Measurements from ENCODE around the gene TBC1D4.
"Not testable (repeated sequence)": the region's sequence is repeated elsewhere in the genome, so short reads cannot be mapped to it uniquely, and the experiment has no call there.

TBC1D4 gene

DNA sequence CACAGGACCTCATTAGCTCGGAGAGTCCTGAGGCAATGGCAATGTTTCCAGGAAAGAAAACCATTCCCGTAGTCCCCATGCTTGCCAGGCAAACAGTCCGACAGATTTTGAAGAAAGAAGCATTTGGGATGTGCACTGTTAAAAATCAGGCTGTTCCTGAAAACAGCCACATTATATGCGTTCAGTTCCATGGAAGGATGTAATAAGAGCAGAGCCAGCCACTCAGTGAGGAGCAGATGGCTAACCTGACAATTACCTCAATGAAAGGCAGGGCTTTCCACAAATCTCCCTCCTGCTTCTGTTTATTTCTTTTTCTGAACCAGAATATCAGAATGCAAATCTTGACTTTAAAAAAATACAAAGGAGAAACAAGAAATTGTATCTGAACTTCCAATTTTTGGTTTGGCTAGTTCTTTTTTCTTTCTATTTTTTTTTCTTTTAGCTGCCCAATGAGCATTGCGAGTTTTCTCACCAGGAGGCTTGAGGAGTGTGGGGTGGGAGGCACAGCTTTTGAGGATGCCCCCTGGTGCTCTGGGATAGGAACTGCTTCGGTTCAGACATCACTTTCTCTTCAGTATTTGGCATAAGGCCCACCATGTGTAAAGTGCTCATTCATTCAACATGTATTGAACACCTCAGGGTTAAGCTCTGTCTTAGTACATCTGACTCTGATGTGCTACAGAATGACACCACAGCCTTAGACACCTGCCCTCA, 124.2 kb downstream of the TBC1D4 start:
- Histone ChIP-seq H3K4me3 (no peak overlapping the region), H3K36me3 (ENCODE audit: insufficient read depth, low read length) (no peaks in the 10 kb centered on the region), H3K9ac (ENCODE audit: insufficient read length) (no peak overlapping the region), H3K27ac (no peak overlapping the region), H3K9me3 (ENCODE audit: low read depth, low read length) (no peaks in the 10 kb centered on the region)
- peak; percentile 28 for DNase-seq (ENCODE audit: low read depth, low spot score)
- TF ChIP-seq EZH2 (IDR thresholded peaks at IDR 0.05) = no peak
- no peak for TF ChIP-seq FOXP2 (optimal IDR thresholded peaks at IDR 0.05; ENCODE audit: control extremely low read depth, extremely low read length, insufficient read depth)
- TF ChIP-seq POLR2AphosphoS5 (IDR thresholded peaks at IDR 0.05; ENCODE audit: borderline replicate concordance, low read depth, low read length) = no peak

DNA sequence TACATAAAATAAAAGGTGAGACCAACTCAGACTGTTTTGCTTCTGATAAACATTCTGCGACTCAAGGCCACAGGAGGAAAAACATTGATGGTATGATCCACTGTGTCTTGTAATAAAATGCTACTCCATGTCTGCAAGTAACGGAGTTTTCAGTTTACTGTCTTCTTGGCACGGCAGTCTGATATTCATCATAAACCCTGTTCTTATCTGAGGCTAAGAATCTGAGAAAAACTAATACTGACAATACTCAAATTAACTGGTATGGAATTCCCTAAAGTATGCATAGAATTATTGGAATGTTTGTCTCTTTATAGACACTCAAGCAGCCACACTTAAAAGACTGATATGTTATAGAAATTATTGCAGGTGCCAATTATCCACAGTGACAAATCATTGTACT, 125.5 kb downstream of the TBC1D4 start:
- Histone ChIP-seq H3K9ac (ENCODE audit: insufficient read length) (peak overlapping the region; percentile 5), H3K9me3 (ENCODE audit: low read depth, low read length) (no peaks in the 10 kb centered on the region), H3K4me3 (peak overlapping the region; percentile 18; the same call in 1 of the 2 replicates), H3K27ac (peak overlapping the region; percentile 68; the same call in 1 of the 2 replicates), H3K36me3 (ENCODE audit: insufficient read depth, low read length) (no peaks in the 10 kb centered on the region)
- TF ChIP-seq FOXP2 (optimal IDR thresholded peaks at IDR 0.05; ENCODE audit: control extremely low read depth, extremely low read length, insufficient read depth) = no peak
- no peak for TF ChIP-seq EZH2 (IDR thresholded peaks at IDR 0.05)
- no peak for TF ChIP-seq POLR2AphosphoS5 (IDR thresholded peaks at IDR 0.05; ENCODE audit: borderline replicate concordance, low read depth, low read length)
- no peak for DNase-seq (ENCODE audit: low read depth, low spot score)

DNA sequence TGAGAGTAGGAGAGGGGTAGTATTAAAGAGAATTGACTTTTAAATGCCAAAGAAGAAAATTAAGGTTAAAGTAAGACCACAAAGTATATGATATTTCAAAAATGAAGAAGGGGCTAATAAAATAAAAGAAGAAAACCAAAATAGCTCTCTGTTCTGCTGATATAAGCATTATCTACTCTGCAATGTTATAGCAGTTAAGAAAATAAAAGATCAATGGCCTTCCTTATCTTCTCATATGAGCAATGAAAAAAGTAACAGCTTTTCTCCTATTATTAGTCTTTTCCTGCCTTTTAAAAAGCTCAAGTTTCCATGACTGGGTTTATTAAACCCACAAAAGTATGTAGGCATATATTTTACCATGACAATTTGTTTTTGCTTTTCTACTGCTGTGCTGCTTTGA, 126.4 kb downstream of the TBC1D4 start:
- Histone ChIP-seq H3K9ac (ENCODE audit: insufficient read length) (no peak overlapping the region), H3K27ac (peak overlapping the region; percentile 68; the same call in 1 of the 2 replicates), H3K36me3 (ENCODE audit: insufficient read depth, low read length) (no peaks in the 10 kb centered on the region), H3K9me3 (ENCODE audit: low read depth, low read length) (no peaks in the 10 kb centered on the region), H3K4me3 (no peak overlapping the region)
- no peak for DNase-seq (ENCODE audit: low read depth, low spot score)
- TF ChIP-seq FOXP2 (optimal IDR thresholded peaks at IDR 0.05; ENCODE audit: control extremely low read depth, extremely low read length, insufficient read depth) = no peak
- TF ChIP-seq POLR2AphosphoS5 (IDR thresholded peaks at IDR 0.05; ENCODE audit: borderline replicate concordance, low read depth, low read length) = no peak

DNA sequence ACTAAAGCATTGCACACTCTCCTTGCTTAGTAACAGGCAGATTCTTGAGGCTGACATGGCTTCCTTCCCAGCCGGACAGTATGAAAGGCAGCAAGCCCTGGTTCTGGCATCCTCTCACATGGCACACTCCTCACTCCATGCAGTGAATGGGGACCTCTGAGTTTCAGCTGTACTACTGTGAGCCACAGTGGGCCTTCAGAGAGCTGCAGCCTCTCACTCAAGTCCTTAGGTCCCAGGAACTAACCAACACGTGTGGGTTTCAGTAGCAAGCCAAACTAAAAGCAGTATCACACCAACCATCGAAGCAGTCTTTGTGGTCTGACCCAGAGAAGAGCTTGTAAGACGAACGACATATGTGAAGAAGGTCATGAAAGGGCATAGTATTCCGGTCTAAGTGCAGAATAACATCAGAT, 128.2 kb downstream of the TBC1D4 start:
- H3K4me3 ChIP-seq = no peak overlapping the region
- DNase-seq (ENCODE audit: low read depth, low spot score) = no peak
- H3K9me3 ChIP-seq (ENCODE audit: low read depth, low read length) = no peaks in the 10 kb centered on the region
- H3K36me3 ChIP-seq (ENCODE audit: insufficient read depth, low read length) = no peaks in the 10 kb centered on the region
- TF ChIP-seq POLR2AphosphoS5 (IDR thresholded peaks at IDR 0.05; ENCODE audit: borderline replicate concordance, low read depth, low read length) = no peak
- TF ChIP-seq EZH2 (IDR thresholded peaks at IDR 0.05) = no peak
- H3K27ac ChIP-seq = no peak overlapping the region
- H3K9ac ChIP-seq (ENCODE audit: insufficient read length) = no peak overlapping the region

DNA sequence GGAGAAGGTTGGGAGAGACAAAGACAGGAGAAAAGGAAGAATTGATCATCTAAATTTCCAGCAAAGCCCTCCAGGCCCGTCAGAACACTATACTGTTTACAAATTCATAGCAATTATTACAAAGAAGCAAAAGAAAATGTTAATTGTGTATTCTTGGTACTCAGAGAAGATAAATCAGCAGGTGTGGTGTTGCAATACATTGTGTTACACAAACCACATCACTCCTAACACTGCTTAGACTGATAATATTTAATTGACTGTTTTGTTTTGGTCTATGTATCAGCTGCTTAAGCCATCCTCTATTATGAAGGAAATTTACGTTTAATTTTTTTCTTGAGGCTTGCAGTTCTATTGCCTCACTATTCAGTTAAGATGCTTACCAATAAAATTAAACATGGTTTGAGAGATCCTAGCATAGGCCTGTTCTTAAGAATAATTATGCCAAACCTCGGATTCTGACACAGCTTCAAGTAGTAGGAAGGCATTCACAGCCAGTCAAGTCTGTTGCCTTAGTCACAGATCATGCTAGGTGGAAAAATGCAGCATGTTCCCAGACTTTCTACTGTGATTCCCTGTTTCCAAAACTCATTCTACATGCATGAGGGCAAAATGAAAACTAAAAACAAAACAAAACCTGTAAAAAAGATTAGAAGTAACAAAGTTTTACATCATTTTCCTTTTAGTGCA, 129.2 kb downstream of the TBC1D4 start:
- Histone ChIP-seq H3K4me3 (no peak overlapping the region), H3K9ac (ENCODE audit: insufficient read length) (no peak overlapping the region), H3K36me3 (ENCODE audit: insufficient read depth, low read length) (no peaks in the 10 kb centered on the region), H3K9me3 (ENCODE audit: low read depth, low read length) (no peaks in the 10 kb centered on the region), H3K27ac (no peak overlapping the region)
- no peak for TF ChIP-seq FOXP2 (optimal IDR thresholded peaks at IDR 0.05; ENCODE audit: control extremely low read depth, extremely low read length, insufficient read depth)
- no peak for TF ChIP-seq EZH2 (IDR thresholded peaks at IDR 0.05)
- TF ChIP-seq POLR2AphosphoS5 (IDR thresholded peaks at IDR 0.05; ENCODE audit: borderline replicate concordance, low read depth, low read length) = no peak
- no peak for DNase-seq (ENCODE audit: low read depth, low spot score)

DNA sequence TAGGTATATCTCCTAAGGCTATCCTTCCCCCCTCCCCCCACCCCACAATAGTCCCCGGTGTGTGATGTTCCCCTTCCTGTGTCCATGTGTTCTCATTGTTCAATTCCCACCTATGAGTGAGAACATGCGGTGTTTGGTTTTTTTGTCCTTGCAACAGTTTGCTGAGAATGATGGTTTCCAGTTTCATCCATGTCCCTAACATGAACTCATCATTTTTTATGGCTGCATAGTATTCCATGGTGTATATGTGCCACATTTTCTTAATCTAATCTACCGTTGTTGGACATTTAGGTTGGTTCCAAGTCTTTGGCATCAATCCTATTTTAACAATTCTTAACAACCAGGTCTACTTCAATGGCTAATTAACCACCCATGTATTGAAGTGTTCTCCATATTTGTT, 130.4 kb downstream of the TBC1D4 start:
- not testable (repeated sequence) for H3K9me3 ChIP-seq (ENCODE audit: low read depth, low read length); H3K36me3 ChIP-seq (ENCODE audit: insufficient read depth, low read length); H3K27ac ChIP-seq; H3K9ac ChIP-seq (ENCODE audit: insufficient read length); DNase-seq (ENCODE audit: low read depth, low spot score); H3K4me3 ChIP-seq

DNA sequence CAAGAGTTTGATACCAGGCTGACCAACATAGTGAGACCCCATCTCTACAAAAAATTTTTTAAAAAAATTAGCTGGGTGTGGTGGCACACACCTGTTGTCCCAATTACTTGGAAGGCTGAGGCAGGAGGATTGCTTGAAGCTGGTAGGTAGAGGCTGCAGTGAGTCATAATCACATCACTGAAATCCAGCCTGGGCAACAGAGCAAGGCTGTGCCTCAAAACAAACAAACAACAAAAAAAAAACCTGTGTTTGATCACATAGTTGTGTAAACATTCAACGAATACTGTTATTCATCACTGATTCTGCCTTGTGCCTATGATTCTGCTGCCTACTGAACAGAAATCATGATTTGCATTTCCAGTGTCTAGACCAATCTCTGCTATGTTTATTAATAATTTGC, 134.0 kb downstream of the TBC1D4 start:
- Histone ChIP-seq H3K9ac (ENCODE audit: insufficient read length) (no peak overlapping the region), H3K27ac (no peak overlapping the region), H3K36me3 (ENCODE audit: insufficient read depth, low read length) (0 out of 2 replicates have a peak, but pooled peaks cover 3% of the 10 kb centered on the region), H3K4me3 (no peak overlapping the region), H3K9me3 (ENCODE audit: low read depth, low read length) (no peaks in the 10 kb centered on the region)
- TF ChIP-seq FOXP2 (optimal IDR thresholded peaks at IDR 0.05; ENCODE audit: control extremely low read depth, extremely low read length, insufficient read depth) (no peak), EZH2 (IDR thresholded peaks at IDR 0.05) (no peak), POLR2AphosphoS5 (IDR thresholded peaks at IDR 0.05; ENCODE audit: borderline replicate concordance, low read depth, low read length) (no peak)
- DNase-seq (ENCODE audit: low read depth, low spot score) = no peak

DNA sequence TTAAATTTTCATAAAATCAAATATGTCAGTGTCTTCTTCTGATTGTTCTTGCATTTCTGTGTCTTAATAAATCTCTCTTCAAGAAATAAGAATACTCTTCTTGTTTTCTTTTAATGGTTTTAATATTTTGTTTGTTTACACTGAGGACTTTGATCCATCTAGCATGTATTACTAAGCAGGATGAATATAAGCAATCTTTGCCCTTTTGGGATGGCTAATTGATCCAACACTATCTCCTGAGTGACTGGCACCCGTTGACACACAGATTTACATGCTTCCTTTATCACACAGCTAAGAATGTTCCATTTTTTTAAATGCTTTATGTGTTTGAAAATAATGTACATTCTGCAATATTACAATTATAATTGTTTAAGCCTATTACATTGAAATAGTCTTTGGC, 134.5 kb downstream of the TBC1D4 start:
- no peak for DNase-seq (ENCODE audit: low read depth, low spot score)
- no peak overlapping the region for H3K9ac ChIP-seq (ENCODE audit: insufficient read length)
- TF ChIP-seq POLR2AphosphoS5 (IDR thresholded peaks at IDR 0.05; ENCODE audit: borderline replicate concordance, low read depth, low read length) (no peak), EZH2 (IDR thresholded peaks at IDR 0.05) (no peak), FOXP2 (optimal IDR thresholded peaks at IDR 0.05; ENCODE audit: control extremely low read depth, extremely low read length, insufficient read depth) (no peak)
- no peak overlapping the region for H3K4me3 ChIP-seq
- H3K36me3 ChIP-seq (ENCODE audit: insufficient read depth, low read length) = 0 out of 2 replicates have a peak, but pooled peaks cover 3% of the 10 kb centered on the region
- H3K9me3 ChIP-seq (ENCODE audit: low read depth, low read length) = no peaks in the 10 kb centered on the region
- no peak overlapping the region for H3K27ac ChIP-seq

All from SK-N-MC (cell line).